ENCODE measurements around the gene STAU1.

The STAU1 gene

GRCh38 chr20:49074521-49074920 lies 113.6 kb downstream of the STAU1 start:
- Mint-ChIP-seq H3K27ac (peak overlapping the region; percentile 2), H3K4me3 (no peak overlapping the region), H3K4me1 (no peaks in the 10 kb centered on the region), H3K9me3 (no peaks in the 10 kb centered on the region), H3K27me3 (ENCODE audit: low read depth, poor library complexity) (no peaks in the 10 kb centered on the region), H3K36me3 (ENCODE audit: low read depth) (peaks cover 78% of the 10 kb centered on the region)
- DNase-seq, result no peak
- TF ChIP-seq, protein P1, sequence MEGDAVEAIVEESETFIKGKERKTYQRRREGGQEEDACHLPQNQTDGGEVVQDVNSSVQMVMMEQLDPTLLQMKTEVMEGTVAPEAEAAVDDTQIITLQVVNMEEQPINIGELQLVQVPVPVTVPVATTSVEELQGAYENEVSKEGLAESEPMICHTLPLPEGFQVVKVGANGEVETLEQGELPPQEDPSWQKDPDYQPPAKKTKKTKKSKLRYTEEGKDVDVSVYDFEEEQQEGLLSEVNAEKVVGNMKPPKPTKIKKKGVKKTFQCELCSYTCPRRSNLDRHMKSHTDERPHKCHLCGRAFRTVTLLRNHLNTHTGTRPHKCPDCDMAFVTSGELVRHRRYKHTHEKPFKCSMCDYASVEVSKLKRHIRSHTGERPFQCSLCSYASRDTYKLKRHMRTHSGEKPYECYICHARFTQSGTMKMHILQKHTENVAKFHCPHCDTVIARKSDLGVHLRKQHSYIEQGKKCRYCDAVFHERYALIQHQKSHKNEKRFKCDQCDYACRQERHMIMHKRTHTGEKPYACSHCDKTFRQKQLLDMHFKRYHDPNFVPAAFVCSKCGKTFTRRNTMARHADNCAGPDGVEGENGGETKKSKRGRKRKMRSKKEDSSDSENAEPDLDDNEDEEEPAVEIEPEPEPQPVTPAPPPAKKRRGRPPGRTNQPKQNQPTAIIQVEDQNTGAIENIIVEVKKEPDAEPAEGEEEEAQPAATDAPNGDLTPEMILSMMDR (IDR thresholded peaks at IDR 0.05), result no peak

Measured in nephron progenitor cell (in vitro differentiated cells).